Activated T-cell treated with anti-CD3 and anti-CD28 coated beads, Interleukin-2, amount 50 U/mL, for 24 hours (primary cell): ENCODE results near the gene SLC16A1.

ENCODE experiments used
- DNase-seq: peaks from one replicate; pipeline ENCODE4 v3.0.0-alpha.2; 2020
- H3K27ac Mint-ChIP-seq: 2 replicates; pipeline ENCODE4 v1.8.0; 2020; ENCODE audit warnings: mild to moderate bottlenecking, mixed read lengths
- H3K27me3 Mint-ChIP-seq: 2 replicates; pipeline ENCODE4 v1.8.0; 2020; ENCODE audit warnings: mixed read lengths
- H3K36me3 Mint-ChIP-seq: 2 replicates; pipeline ENCODE4 v1.8.0; 2020; ENCODE audit warnings: low read depth, mixed read lengths
- H3K4me1 Mint-ChIP-seq: 2 replicates; pipeline ENCODE4 v1.8.0; 2020; ENCODE audit warnings: low read depth, mixed read lengths
- H3K4me3 Mint-ChIP-seq: 2 replicates; pipeline ENCODE4 v1.8.0; 2020; ENCODE audit warnings: mild to moderate bottlenecking, moderate library complexity, mixed read lengths
- H3K9me3 Mint-ChIP-seq: 2 replicates; pipeline ENCODE4 v1.8.0; 2020; ENCODE audit warnings: mixed read lengths

SLC16A1 gene

DNA sequence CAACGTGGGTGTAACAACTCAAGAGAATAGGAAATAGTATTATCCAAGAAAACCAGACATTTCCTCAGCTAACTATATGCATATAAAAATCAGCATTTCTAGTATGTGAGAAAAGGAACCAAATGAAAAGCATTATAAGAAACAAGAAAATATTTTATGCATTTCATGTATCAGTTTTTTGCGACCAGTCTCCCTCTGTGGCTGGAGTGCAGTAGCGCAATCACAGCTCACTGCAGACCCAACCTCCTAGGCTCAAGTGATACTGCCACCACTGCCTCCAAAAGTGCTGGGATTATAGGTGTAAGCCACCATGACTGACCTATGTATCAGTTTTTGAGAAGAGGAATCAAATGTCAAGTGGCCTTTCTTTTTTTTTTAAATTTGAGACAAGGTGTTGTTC lies 31.0 kb downstream of the SLC16A1 start:
- Mint-ChIP-seq H3K4me1 (no peaks in the 10 kb centered on the region), H3K36me3 (peaks cover 92% of the 10 kb centered on the region), H3K9me3 (no peaks in the 10 kb centered on the region), H3K4me3 (no peak overlapping the region), H3K27me3 (no peaks in the 10 kb centered on the region), H3K27ac (no peak overlapping the region)
- no peak for DNase-seq

DNA sequence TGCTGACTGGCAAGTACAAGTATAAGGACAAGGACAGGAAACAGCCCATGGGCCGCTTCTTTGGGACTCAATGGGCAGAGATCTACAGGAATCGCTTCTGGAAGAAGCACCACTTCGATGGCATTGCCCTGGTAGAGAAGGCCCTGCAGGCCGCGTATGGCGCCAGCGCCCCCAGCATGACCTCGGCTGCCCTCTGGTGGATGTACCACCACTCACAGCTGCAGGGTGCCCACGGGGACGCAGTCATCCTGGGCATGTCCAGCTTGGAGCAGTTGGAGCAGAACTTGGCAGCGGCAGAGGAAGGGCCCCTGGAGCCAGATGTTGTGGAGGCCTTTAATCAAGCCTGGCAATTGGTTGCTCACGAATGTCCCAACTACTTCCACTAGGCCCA lies 32.0 kb downstream of the SLC16A1 start:
- Mint-ChIP-seq H3K4me3 (no peak overlapping the region), H3K36me3 (peaks cover 91% of the 10 kb centered on the region), H3K9me3 (no peaks in the 10 kb centered on the region), H3K4me1 (no peaks in the 10 kb centered on the region), H3K27ac (no peak overlapping the region), H3K27me3 (no peaks in the 10 kb centered on the region)
- DNase-seq: no peak

DNA sequence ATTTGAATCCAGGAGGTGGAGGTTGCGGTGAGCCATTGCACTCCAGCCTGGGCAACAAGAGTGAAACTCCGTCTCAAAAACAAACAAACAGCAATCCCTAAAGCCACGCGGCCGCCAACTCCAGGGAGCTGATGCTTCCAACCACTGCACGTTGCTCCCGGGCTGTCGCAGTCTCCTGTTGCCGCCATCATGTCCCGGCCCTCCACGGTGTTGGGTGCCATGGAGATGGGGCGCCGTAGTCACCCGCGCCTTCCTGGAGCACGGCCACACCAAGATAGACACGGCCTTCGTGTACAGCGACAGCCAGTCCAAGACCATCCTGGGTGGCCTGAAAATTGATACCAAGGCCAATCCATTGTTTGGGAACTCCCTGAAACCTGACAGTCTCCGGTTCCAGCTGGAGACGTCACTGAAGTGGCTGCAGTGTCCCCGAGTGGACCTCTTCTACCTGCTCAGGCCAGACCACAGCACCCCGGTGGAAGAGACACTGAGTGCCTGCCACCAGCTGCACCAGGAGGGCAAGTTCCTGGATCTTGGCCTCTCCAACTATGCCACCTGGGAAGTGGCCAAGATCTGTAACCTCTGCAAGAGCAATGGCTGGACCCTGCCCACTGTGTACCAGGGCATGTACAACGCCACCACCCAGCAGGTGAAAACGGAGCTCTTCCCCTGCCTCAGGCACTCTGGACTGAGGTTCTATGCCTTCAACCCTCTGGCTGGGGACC lies 32.6 kb downstream of the SLC16A1 start:
- H3K4me3 Mint-ChIP-seq: no peak overlapping the region
- no peak for DNase-seq
- no peaks in the 10 kb centered on the region for H3K9me3 Mint-ChIP-seq
- H3K4me1 Mint-ChIP-seq: no peaks in the 10 kb centered on the region
- peaks cover 89% of the 10 kb centered on the region for H3K36me3 Mint-ChIP-seq
- H3K27me3 Mint-ChIP-seq: no peaks in the 10 kb centered on the region
- H3K27ac Mint-ChIP-seq: no peak overlapping the region

DNA sequence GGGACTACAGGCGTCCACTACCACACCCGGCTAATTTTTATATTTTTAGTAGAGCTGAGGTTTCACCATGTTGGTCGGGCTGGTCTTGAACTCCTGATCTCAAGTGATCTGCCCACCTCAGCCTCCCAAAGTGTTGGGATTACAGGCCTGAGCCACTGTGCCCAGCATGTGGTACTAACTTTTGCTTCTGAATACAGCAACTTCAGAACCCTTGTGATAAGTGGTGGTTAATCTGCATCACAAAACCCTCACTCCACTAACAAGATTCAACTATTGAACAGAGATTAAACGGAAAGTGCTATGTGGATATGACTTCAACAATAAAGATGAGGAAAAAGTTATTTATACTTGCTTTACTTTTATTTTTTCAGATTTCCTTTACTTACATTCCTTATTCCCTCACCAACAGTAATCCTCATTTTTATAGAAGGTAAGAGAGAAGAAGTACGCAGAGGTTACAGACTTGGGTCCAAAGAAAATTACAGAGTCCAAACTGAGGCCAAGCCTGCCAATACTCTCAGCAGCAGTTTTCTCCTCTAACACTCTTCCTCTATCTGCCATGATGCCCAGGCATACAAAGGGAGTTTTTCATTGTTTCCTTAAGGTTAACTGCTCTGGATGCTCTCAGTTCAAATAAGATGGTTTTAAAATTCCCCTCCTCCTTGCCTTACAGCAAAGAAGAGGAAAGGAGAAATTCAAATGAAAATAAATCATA lies 44.3 kb downstream of the SLC16A1 start:
- Mint-ChIP-seq H3K36me3 (peaks cover 79% of the 10 kb centered on the region), H3K4me3 (no peak overlapping the region), H3K9me3 (no peaks in the 10 kb centered on the region), H3K27ac (no peak overlapping the region), H3K4me1 (peaks cover 2% of the 10 kb centered on the region), H3K27me3 (no peaks in the 10 kb centered on the region)
- no peak for DNase-seq

DNA sequence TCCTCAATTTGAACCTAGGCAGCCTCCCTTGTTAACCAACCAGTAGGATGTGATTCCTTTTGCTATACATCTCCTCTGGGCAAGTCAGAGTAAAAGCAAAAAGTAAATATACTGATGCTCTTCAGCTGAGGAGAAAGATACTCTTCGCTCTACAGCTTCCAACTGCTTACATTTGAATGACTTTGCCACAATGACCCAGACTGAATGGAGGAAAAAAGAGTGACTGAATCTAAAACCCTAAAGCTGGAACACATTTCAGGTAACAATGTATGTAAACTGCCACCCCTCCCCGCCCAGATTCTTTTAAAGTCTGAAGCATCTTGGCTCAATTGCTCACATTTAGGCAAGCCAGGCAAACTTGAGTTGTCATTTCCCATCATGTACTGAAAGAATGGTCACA lies 46.1 kb downstream of the SLC16A1 start:
- no peaks in the 10 kb centered on the region for H3K27me3 Mint-ChIP-seq
- DNase-seq: no peak
- no peaks in the 10 kb centered on the region for H3K9me3 Mint-ChIP-seq
- H3K4me3 Mint-ChIP-seq: no peak overlapping the region
- peaks cover 66% of the 10 kb centered on the region for H3K36me3 Mint-ChIP-seq
- no peak overlapping the region for H3K27ac Mint-ChIP-seq
- H3K4me1 Mint-ChIP-seq: peaks cover 19% of the 10 kb centered on the region

DNA sequence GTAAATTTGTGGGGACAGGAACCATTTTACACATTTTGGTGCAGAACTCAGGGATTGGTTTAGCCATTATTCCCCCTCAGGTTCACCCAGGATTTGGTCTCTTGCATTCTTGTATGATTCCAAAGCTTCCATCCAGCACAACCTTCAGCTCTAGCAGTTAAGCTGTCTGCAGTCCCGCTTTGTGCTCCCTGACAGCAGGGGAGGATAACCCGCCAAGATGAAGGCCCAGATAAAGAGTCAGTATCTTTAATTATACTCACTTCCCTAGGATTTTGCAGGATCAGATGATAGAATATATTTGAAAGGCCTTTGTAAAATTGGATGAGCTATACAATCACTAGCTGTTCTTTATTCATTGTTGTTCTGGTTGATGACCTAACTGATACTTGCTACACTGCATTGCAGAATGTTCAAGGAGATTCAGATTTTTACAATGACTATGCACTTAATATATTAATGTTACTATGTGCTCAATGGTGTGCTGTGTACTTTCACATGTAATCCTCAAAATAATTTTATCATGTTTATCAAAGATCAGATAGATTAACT lies 49.8 kb downstream of the SLC16A1 start:
- H3K36me3 Mint-ChIP-seq: peaks cover 30% of the 10 kb centered on the region
- H3K4me1 Mint-ChIP-seq: peaks cover 41% of the 10 kb centered on the region
- peak overlapping the region; percentile 4 for H3K27ac Mint-ChIP-seq
- no peaks in the 10 kb centered on the region for H3K9me3 Mint-ChIP-seq
- no peak for DNase-seq
- H3K27me3 Mint-ChIP-seq: no peaks in the 10 kb centered on the region
- no peak overlapping the region for H3K4me3 Mint-ChIP-seq

DNA sequence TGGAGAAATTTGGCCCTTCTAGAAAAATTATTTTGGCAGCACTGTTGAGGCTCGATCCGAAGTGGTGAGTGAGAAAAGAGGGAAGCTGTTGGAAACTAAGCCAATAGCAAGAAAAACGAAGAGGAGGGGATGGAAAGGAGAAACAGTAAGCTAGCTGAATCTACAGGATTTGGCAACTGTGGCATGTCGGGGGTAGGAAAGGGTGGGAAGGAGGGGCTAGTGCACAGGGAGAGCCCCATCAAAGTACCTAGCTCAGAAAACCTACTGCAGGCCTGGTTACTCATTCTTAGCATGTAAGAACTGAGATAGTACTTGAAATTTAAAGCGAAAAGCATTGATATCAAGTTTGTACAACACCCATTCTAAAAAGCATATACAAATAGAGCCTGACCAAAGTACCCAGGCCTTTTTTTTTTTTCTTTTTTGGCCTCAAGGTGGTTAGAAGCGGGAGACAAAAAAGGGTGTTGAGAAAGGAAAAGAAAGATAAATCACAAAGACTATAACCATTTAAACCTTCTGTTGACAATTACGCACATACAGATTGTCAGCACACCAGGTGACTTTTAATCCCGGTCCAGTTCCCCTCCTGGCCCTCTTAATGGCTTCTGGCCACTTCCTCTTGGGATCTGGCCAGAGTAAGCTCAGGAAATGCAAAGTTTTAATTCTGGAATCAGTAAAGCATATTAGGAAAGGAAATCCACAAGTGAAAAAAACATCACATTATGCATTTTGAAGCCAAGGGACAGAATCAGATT lies 50.4 kb downstream of the SLC16A1 start:
- H3K4me3 Mint-ChIP-seq: no peak overlapping the region

DNA sequence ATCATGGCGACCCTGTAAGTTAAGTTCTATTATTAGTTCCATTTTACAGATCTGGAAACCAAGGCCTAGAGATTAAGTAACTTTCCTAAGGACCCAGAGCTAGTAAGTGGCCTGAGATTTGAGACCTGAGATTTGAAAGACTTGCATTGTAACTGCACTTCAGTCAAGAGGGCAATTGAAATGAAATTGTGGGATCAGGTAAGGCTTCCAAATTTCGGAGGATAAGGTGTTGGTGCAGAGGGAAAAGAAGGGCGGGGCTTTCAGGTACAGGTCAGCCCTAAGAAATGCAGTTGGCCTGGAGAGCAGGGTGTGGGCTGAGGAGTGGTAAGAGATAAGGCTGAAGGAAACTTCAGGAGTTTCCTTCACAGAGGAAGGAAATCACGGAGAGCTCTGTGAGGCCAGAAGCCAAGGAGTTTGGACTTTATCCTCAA lies 51.1 kb downstream of the SLC16A1 start:
- H3K9me3 Mint-ChIP-seq: no peaks in the 10 kb centered on the region
- DNase-seq: no peak
- H3K4me3 Mint-ChIP-seq: no peak overlapping the region
- no peaks in the 10 kb centered on the region for H3K27me3 Mint-ChIP-seq
- H3K4me1 Mint-ChIP-seq: peaks cover 41% of the 10 kb centered on the region
- H3K36me3 Mint-ChIP-seq: peaks cover 19% of the 10 kb centered on the region
- no peak overlapping the region for H3K27ac Mint-ChIP-seq

More for the DNA sequence above, 50.4 kb downstream of the SLC16A1 start:
- peaks cover 41% of the 10 kb centered on the region for H3K4me1 Mint-ChIP-seq
- H3K9me3 Mint-ChIP-seq: no peaks in the 10 kb centered on the region
- peaks cover 24% of the 10 kb centered on the region for H3K36me3 Mint-ChIP-seq
- no peak for DNase-seq
- peak overlapping the region; percentile 32 for H3K27ac Mint-ChIP-seq
- no peaks in the 10 kb centered on the region for H3K27me3 Mint-ChIP-seq

DNA sequence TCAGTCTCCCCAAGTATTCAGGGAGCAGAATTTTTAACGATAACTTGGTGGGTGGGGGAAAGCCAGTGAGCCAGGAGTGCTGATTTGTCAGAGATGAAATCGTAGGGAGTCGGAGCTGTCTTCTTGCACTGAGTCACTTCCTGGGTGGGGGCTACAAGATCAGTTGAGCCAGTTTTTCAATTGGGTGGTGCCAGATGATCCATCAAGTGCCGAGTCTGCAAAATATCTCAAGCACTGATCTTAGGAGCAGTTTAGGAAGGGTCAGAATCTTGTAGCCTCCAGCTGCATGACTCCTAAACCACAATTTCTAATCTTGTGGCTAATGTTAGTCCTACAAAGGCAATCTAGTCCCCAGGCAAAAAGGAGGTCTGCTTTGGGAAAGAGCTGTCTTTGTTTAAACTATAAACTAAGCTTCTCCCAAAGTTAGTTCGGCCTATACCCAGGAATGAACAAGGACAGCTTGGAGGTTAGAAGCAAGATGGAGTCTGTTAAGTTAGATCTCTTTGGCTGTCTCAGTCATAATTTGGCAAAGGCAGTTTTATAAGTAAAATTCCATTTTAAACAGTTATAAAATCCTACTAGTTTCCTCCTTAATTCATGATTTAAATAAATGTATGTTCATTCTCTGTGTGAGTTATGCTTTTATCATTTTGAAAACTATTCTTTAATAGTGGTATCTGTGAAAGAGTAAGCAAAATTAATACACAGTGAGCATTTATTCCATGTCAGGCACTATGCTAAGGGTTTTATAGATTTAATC lies 51.7 kb downstream of the SLC16A1 start:
- no peaks in the 10 kb centered on the region for H3K9me3 Mint-ChIP-seq

DNA sequence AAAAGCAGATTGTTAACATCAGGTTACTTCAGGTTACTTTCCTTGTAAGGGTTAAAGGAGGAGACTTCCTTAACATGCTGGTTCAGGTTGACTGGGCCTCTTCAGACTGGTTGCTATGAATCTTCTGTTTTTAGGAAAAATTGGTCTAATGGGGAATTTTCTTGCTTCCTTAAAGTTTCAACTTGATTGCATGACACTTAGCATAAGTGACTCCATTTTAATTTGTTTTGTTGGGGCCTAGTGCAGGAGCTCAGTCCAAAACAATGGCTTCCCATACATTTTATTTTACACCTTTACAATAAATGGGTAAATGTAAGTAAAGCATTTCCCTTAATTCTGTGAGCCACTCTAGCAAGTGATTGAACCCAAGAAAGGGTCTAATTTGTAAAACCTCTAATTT lies 53.8 kb downstream of the SLC16A1 start:
- Mint-ChIP-seq H3K4me3 (no peak overlapping the region), H3K27me3 (no peaks in the 10 kb centered on the region), H3K4me1 (peaks cover 41% of the 10 kb centered on the region), H3K36me3 (peaks cover 6% of the 10 kb centered on the region), H3K9me3 (no peaks in the 10 kb centered on the region), H3K27ac (no peak overlapping the region)
- DNase-seq: no peak

More for the DNA sequence above, 51.7 kb downstream of the SLC16A1 start:
- Mint-ChIP-seq H3K36me3 (peaks cover 15% of the 10 kb centered on the region), H3K4me3 (peak overlapping the region; percentile 13), H3K27ac (peak overlapping the region; percentile 72), H3K4me1 (peaks cover 41% of the 10 kb centered on the region), H3K27me3 (no peaks in the 10 kb centered on the region)
- DNase-seq: peak; percentile 55

DNA sequence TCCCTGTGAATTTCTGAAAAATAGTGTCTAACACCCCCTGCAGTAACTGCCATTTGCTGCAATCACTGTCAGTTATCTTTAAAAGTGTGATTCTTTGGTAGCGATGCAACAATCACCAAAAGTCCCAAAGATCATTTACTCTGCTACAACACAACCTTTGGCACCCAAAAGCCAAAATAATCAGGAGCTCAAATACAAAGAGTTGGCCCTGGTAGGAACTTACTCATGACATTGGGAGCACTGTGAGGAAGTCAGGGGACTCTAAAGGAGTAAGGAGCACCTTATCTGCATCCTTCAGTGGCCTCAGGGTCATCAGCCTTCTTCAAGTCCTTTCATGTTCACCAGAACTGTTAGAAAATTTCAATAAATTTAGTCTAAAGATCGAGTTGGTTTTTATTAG lies 54.6 kb downstream of the SLC16A1 start:
- H3K4me1 Mint-ChIP-seq: peaks cover 36% of the 10 kb centered on the region
- H3K9me3 Mint-ChIP-seq: peaks cover 4% of the 10 kb centered on the region
- no peak for DNase-seq
- H3K27ac Mint-ChIP-seq: no peak overlapping the region
- H3K27me3 Mint-ChIP-seq: no peaks in the 10 kb centered on the region
- no peak overlapping the region for H3K4me3 Mint-ChIP-seq
- H3K36me3 Mint-ChIP-seq: peaks cover 5% of the 10 kb centered on the region

DNA sequence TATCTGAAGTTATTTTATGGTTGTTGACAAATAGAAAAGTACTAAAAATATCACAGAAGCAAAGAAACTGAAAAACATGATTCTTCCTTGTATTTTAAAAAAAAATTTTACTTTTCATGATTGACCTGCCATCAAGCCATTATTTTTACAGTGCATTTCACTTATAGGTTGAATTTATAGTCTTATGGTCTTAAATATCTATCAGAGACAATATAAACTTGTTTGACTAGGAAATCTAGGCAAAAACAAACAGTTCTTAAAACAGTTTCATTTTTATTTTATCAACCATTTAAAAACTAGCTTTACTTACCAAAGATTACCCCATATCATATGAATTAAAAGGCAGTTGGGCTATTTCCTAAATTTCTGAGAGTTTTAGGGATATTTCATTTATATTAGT lies 59.2 kb downstream of the SLC16A1 start:
- H3K4me3 Mint-ChIP-seq: no peak overlapping the region
- no peaks in the 10 kb centered on the region for H3K27me3 Mint-ChIP-seq
- H3K9me3 Mint-ChIP-seq: peaks cover 24% of the 10 kb centered on the region
- H3K36me3 Mint-ChIP-seq: peaks cover 7% of the 10 kb centered on the region
- H3K4me1 Mint-ChIP-seq: no peaks in the 10 kb centered on the region
- DNase-seq: no peak
- no peak overlapping the region for H3K27ac Mint-ChIP-seq

DNA sequence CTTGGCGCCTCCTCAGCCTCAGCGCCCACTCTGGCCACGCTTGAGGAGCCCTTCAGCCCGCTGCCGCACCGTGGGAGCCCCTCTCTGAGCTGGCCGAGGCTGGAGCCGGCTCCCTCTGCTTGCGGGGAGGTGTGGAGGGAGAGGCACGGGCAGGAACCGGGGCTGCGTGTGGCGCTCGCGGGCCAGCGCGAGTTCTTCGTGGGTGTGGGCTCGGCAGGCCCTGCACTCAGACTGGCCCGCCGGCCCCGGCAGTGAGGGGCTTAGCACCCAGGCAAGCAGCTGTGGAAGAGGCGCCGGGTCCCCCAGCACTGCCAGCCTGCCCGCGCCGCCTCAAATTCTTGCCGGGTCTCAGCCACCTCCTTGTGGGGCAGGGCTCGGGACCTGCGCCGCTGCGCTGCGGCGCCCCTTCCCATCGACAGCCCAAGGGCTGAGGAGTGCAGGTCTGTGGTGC lies 61.4 kb downstream of the SLC16A1 start:
- Mint-ChIP-seq H3K9me3 (peaks cover 24% of the 10 kb centered on the region), H3K27me3 (no peaks in the 10 kb centered on the region), H3K36me3 (peaks cover 7% of the 10 kb centered on the region), H3K27ac (no peak overlapping the region), H3K4me3 (no peak overlapping the region), H3K4me1 (no peaks in the 10 kb centered on the region)
- no peak for DNase-seq

DNA sequence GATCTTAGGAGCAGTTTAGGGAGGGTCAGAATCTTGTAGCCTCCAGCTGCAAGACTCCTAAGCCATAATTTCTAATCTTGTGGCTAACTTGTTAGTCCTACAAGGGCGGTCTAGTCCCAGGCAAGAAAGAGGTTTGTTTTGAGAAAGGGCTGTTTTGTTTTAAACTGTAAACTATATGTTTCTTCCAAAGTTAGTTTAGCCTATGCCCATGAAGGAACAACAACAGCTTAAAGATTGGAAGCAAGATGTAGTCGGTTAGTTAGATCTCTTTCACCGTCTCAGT lies 62.0 kb downstream of the SLC16A1 start:
- Mint-ChIP-seq H3K36me3 (peaks cover 7% of the 10 kb centered on the region), H3K4me1 (no peaks in the 10 kb centered on the region), H3K4me3 (no peak overlapping the region), H3K27me3 (no peaks in the 10 kb centered on the region), H3K9me3 (peaks cover 24% of the 10 kb centered on the region), H3K27ac (no peak overlapping the region)
- DNase-seq: no peak
